Astrocyte of the spinal cord (primary cell): ENCODE measurements around the gene ATF7IP.
A peak's percentile ranks its signal among the peaks of the same experiment; 100 is the strongest.
"Not testable (repeated sequence)": the region's sequence is repeated elsewhere in the genome, so short reads cannot be mapped to it uniquely, and the experiment has no call there.

Source experiments
- DNase-seq: peaks from one replicate; pipeline ENCODE4 v3.0.0; 2011; ENCODE audit warnings: low read depth, low spot score
- H3K4me3 ChIP-seq: 2 replicates; pipeline ENCODE4 v1.5.1; 2011; ENCODE audit warnings: low read depth, mild to moderate bottlenecking, low read length, moderate library complexity
- CTCF ChIP-seq: IDR thresholded peaks from 2 replicates; pipeline ENCODE4 v1.5.1; 2012; ENCODE audit warnings: low read depth, mild to moderate bottlenecking, low read length, inconsistent platforms
- in situ Hi-C: cut with HindIII; loops from 2 replicates; pipeline ENCODE4 v1.10.0; 2017; ENCODE audit warnings: low sequenced_read_pairs

ATF7IP gene

GRCh38 chr12:14394317-14395073, 29.0 kb downstream of the ATF7IP start:
- peak; percentile 93 for DNase-seq
- in situ Hi-C loops, result no loop called here
- no peak for TF ChIP-seq CTCF
- H3K4me3 ChIP-seq, result no peak overlapping the region

DNA sequence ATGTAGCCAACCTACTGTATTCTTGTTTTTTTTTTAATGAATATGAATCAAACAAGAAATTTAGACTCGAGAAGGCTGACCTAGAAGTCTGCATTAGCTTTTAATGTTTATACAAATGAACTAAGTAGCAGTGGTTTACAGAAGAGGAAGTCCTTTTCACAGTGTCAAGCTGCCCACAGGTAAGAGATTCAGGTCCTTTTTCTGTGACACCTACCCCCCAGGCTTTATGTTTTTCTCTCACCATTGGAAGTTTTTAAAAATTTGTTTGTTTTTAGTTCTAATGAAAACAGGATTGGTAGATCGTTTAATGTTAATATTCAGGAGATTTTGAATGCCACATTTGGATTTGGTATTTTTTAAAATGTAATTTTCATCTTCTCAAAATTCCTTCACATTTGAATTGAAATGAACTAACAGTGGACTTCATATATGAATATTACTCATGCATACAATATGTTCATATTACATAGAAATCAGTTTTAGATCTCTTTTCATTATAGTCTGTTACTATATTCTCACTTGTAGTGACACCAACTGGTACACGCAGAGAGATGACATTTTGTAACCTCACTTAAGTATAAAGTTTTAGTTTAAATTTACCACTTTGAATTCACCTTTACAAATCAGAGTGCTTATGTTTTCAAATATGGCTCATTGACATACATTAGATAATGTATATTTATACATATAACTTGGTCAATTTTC, 29.7 kb downstream of the ATF7IP start:
- H3K4me3 ChIP-seq, result no peak overlapping the region
- in situ Hi-C loops, result no loop called here
- no peak for DNase-seq
- TF ChIP-seq CTCF, result no peak

DNA sequence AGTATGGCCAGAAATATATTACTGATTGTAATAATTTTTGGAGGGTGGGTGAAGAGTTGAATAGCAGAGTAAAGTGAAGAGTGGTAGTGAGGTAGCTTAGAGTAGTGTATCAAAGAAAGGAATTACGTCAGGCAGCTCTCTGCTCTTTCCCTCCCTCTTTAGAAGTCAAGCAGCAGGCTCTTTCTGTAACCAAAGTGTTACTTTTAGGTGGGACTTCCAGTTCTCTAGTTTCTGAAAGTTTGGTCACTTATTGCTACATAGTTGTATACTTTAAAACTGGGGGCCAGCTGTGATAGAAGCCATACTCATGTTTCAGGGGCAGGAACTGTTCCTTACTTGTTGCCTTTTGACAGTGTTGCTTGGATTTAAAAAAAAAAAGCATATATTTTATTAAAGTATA, 30.6 kb downstream of the ATF7IP start:
- H3K4me3 ChIP-seq, result no peak overlapping the region
- in situ Hi-C loops, result no loop called here
- no peak for DNase-seq
- TF ChIP-seq CTCF, result no peak

- no peak for TF ChIP-seq CTCF
- no peak overlapping the region for H3K4me3 ChIP-seq
- in situ Hi-C loops, result no loop called here
- peak; percentile 73 for DNase-seq
Measured at GRCh38 chr12:14399871-14400270, 34.4 kb downstream of the ATF7IP start.

DNA sequence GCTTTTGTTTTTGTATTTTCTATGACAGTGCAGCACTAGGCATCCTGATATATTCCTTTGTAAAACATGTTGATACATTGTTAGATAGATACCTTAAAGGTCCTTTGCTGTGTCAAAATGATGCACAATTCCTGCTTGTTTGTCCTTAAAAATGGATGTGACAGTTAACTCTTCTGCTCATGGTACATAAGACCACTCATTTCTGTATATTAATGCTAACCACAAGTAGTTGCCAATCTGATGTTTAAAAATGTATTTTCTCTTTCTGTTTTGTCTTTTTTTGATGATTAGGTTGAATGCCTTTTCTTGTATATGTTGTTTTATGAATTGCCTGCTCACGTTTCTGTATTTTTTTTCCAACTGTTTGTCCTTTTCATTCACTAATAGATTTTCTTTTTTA, 35.1 kb downstream of the ATF7IP start:
- in situ Hi-C loops, result no loop called here
- TF ChIP-seq CTCF, result no peak
- no peak for DNase-seq
- H3K4me3 ChIP-seq, result no peak overlapping the region

DNA sequence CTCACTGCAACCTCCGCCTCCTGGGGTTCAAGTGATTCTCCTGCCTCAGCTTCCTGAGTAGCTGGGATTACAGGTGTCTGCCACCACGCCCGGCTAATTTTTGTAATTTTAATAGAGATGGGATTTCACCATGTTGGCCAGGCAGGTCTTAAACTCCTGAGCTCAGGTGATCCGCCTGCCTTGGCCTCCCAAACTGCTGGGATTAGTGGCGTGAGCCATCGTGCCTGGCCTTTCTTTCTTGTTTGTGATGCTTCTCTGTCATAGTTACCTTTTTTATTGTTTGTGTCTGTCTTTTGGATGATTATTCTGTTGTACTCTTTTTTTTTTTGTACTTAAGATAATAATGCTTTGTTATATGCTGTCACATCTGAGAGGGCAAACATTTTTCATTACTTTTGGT, 35.8 kb downstream of the ATF7IP start:
- in situ Hi-C loops, DNase-seq, H3K4me3 ChIP-seq: not testable (repeated sequence)

- DNase-seq, result no peak
- in situ Hi-C loops, result no loop called here
- H3K4me3 ChIP-seq, result no peak overlapping the region
- no peak for TF ChIP-seq CTCF
Measured at GRCh38 chr12:14402697-14403096, 37.2 kb downstream of the ATF7IP start.
